COLO668 (cell line): ENCODE results near the gene KCTD16.
A peak's percentile ranks its signal among the peaks of the same experiment; 100 is the strongest.

Experiments used
- DNase-seq: peaks from one replicate; lab custom pipeline; 2025; ENCODE audit not compliant: unreplicated experiment; lab: John Stamatoyannopoulos, UW

The KCTD16 gene

DNA sequence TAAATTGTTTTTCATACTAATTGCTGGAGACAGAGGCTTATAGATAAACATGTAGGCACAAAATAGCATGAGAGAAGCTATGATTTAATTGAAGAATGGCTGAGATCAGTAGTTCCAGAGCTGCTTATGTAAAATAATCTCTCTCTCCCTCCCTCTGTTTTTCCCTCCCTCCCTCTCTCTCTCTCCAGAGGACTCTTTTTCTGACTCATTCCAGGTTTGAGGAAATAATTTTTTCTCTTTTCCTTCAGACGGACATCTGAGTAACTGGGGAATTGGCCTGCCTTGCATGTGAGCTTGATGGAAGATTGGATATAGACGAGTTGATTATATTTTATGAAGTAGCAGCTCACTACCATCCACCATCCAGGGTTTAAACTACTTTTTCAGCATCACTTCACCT, 35.5 kb downstream of the KCTD16 start:
- no peak for DNase-seq

GRCh38 chr5:144207875-144208444, 37.3 kb downstream of the KCTD16 start:
- no peak for DNase-seq

GRCh38 chr5:144209361-144209760, 38.7 kb downstream of the KCTD16 start:
- no peak for DNase-seq

DNA sequence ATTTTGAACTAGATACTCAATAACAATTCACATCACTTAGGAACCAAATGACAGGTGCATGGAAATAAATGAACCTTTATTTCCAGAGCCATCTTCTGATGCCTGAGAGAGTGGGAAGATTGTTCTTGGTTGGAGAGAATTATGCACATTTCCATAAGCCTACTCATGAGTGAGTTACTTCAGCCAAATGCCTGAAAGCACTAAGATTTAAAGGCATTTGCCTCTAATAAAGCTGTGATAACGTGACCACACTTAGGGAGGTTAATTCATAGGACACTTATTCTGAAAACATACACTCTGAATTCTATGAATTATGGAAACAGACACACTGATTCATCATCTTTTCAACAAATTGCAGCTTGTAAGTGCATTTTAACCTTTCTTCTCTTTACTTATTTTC, 40.0 kb downstream of the KCTD16 start:
- no peak for DNase-seq

- no peak for DNase-seq
These were observed 49.2 kb downstream of the KCTD16 start for GRCh38 chr5:144219869-144220268.

DNA sequence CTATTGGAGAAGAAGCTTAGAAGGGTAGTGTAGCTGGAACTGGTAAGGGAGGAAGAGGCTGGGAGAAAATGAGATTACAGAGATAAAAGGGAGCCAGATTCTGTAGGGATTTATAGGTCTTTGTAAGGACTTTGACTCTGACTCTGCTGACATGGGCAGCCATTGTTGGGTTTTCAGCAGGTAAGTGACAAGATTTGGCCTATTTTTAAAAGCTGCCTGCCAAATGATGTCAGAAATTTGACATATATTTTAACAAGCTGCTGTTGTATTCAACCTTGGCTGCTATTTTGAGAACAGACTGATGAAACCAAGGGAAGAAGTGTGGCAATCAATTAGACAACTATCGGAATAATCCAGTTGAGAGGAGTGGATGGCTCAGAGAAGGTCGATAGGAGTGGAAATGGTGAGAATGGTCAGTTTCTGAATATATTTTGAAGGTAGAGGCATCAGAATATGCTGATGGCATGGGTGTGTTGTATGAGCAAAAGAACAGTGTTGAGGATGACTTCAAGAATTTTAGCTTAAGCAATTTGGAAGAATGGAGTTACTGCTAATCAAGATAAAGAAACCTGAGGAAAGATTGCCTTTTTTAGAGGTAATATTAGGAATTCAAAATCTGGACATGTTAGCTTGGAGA, 56.8 kb downstream of the KCTD16 start:
- DNase-seq: no peak

- DNase-seq: peak; percentile 54
These were observed 60.1 kb downstream of the KCTD16 start for GRCh38 chr5:144230806-144231205.

- no peak for DNase-seq
These were observed 61.6 kb downstream of the KCTD16 start for GRCh38 chr5:144232285-144232684.

GRCh38 chr5:144236499-144236898, 65.8 kb downstream of the KCTD16 start:
- DNase-seq: no peak

DNA sequence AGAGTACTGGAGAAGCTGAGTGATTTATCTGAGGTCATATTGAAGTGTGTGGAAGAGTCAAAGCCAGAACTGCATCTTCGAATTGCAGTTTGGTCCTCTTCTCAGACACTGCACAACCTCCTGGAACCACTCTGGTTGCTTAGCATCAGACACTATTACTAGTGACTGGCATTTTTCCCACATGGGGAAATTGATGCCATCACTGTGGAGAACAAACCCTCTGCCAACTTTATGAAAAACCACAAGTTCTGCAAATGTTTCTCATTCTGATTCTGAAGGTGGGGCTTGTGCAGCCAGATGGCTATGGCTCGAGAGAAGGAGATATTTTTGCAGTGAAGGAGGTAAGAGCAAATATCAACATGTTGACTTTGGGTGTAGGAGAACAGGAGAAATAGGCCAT, 67.2 kb downstream of the KCTD16 start:
- no peak for DNase-seq

GRCh38 chr5:144247131-144247530, 76.5 kb downstream of the KCTD16 start:
- peak; percentile 33 for DNase-seq

- no peak for DNase-seq
These were observed 77.3 kb downstream of the KCTD16 start for GRCh38 chr5:144248015-144248414.

DNA sequence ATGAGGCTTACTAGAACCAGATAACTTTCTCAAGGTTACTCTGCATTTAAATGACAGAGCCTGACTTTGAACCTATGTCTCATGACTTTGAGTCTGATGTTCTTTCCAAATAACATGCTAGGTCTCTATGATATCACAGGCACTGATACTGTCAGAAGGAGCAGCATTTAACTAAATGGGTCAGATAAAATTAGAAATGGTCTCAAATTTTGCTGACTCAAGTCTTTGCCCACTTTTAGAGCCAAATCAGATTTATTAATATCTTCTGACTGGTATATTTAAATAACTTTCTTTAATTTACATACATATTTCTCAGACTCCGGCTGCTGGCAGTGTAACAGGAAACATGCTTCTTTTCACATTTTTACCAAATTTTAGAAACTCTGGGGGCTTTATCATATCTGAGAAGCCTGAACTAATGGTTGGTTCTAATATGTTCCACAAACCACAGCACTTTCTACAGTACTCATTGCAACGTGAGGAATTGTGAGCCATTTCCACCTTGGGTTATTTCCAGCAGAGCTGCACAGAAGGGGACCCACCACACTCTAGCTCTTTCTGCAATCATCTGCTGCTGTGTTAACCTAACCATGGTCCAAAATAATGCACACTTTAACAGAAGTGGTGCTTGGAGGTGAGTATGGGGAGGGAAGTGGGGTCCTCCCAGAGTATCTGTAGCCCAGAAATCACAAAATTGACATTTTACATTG, 79.2 kb downstream of the KCTD16 start:
- no peak for DNase-seq

GRCh38 chr5:144254552-144254951, 83.9 kb downstream of the KCTD16 start:
- no peak for DNase-seq

GRCh38 chr5:144260121-144260520, 89.4 kb downstream of the KCTD16 start:
- DNase-seq: no peak

DNA sequence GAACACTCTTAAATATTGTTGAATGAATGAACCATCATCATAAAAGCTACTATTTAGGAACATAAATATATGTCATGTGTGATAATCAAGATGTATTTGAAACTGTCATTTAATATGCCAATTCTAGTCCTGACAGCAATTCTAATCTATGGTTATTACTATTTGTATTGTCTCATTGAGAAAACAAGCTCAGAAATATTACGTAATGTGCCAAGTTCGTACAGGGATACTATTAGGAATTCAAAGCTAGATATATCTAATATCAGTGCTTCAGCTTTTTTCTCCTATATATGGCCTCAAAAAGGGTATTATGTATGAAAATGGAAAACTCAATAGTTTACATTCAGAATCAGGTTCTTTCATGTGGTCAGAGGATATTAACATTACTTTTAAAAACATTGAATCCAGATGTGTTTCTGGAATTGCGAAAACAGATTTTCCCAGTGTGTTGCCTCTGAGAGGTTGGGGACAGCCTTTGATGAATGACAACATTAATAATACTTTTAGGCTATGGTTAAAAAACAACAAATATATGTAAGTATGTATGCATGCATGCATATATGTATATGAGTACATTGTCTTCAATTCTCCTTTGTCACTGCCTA, 95.1 kb downstream of the KCTD16 start:
- DNase-seq: no peak

GRCh38 chr5:144267961-144268513, 97.4 kb downstream of the KCTD16 start:
- no peak for DNase-seq

- DNase-seq: no peak
These were observed 102.8 kb downstream of the KCTD16 start for GRCh38 chr5:144273232-144274027.

GRCh38 chr5:144275329-144275728, 104.7 kb downstream of the KCTD16 start:
- DNase-seq: no peak

DNA sequence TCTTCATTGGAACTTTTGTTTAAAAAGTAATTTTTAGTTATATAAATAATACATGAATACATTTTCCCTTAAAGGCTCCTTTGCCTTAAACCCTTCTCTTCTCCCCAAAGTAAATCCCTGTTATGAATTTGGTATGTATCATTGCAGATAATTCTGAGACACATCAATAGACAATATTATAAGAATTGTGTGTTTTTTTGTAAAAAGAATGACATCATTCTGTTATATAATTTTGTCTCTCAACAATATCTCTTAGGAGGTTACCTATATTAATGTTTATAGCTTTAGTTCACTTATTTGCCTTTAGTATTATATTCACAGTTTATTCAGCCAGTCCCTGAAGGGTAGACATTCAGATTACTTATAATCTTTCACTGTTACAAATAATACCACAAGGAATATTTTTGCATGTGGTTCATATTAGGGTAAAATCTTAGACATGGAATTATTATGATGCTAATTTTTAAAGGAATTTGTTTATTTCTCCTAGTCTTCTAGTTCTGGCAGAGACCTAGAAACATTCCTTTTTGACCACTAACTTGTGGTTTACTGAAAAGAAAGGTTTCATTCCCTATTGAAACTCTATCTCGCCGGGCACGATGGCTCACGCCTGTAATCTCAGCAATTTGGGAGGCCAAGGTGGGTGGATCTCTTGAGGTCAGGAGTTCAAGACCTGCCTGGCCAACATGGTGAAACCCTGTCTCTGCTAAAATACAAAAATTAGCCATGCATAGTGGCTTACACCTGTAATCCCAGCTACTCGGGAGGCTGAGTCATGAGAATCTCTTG, 105.6 kb downstream of the KCTD16 start:
- DNase-seq: no peak
